ENCODE data around the gene PPY.

GRCh38 chr17:43898446-43898845 is 43.8 kb downstream of the PPY start:
- TF ChIP-seq CTCF (IDR thresholded peaks at IDR 0.05) = no peak
- no peak for TF ChIP-seq EP300 (IDR thresholded peaks at IDR 0.05)
